Adrenal gland (tissue), 12 donors: ENCODE measurements around the gene CDKAL1. TPM values are rescaled to one million over a fixed set of nuclear protein-coding genes. Genes with fewer than 3 reads are reported as not detected.

Source experiments
- DNase-seq, 7 donors: peaks; one replicate each; pipeline ENCODE4 v3.0.0-alpha.2; 2019 to 2020
- H3K27ac ChIP-seq, 5 donors: fragments of 200-600 bp; sonication (generic) in 4 of 5; 1 replicate in 3 of 5; 2 replicates in 2 of 5; pipeline versions ENCODE4 v1.5.1 to v1.8.0; 2016 to 2020; ENCODE audit warnings: mild to moderate bottlenecking in 1 of 5
- H3K27me3 ChIP-seq: fragments of 200-600 bp; 2 replicates; pipeline ENCODE4 v1.8.0; 2021
- H3K36me3 ChIP-seq, 2 donors: fragments of 200-600 bp; replicated peaks in 1 of 2; 1 replicate in 1 of 2; 2 replicates in 1 of 2; pipeline versions ENCODE4 v1.5.1 to v1.8.0; 2018 to 2022
- H3K4me1 ChIP-seq, 2 donors: fragments of 200-600 bp; replicated peaks in 1 of 2; 1 replicate in 1 of 2; 2 replicates in 1 of 2; pipeline versions ENCODE4 v1.5.1 to v1.8.0; 2018 to 2021
- H3K4me3 ChIP-seq, 4 donors: fragments of 200-600 bp; sonication (generic) in 3 of 4; one replicate each; pipeline ENCODE4 v1.5.1; 2016 to 2018
- H3K9me3 ChIP-seq, 3 donors: fragments of 200-600 bp; sonication (generic) in 1 of 3; replicated peaks in 1 of 3; 1 replicate in 2 of 3; 2 replicates in 1 of 3; pipeline versions ENCODE4 v1.5.1 to v1.8.0; 2016 to 2021
- CTCF ChIP-seq, 6 experiments: fragments of 450-650 bp in 4 of 6; fragments of 200-600 bp in 2 of 6; sonication (generic) in 1 of 6; IDR thresholded peaks; 1 replicate in 5 of 6; 2 replicates in 1 of 6; pipeline versions ENCODE4 v1.5.1 to v1.8.0; 2016 to 2021; ENCODE audit warnings: antibody characterized with exemption in 6 of 6, mild to moderate bottlenecking in 2 of 6, moderate library complexity in 1 of 6
- POLR2A ChIP-seq, 2 donors: fragments of 450-650 bp; IDR thresholded peaks; one replicate each; pipeline ENCODE4 v1.6.1; 2017; ENCODE audit warnings: antibody characterized with exemption in 2 of 2, mild to moderate bottlenecking in 2 of 2, moderate library complexity in 1 of 2
- WGBS, 4 donors: extraction: QIAGEN DNeasy Blood & Tissue Kit in 2 of 4; methylation state at CpG; one replicate each; pipeline versions ENCODE4 v1.1.5 to v1.1.7; 2013 to 2017; 5-methylcytosine and 5-hydroxymethylcytosine counted together
- intact Hi-C, 2 donors: fragments of 100-400 bp; cut with DNase I; formaldehyde crosslinking; loops; one replicate each; pipeline versions ENCODE4 v1.14.1 to v1.15.0; 2022 to 2023
- polyA plus RNA-seq, 3 donors: library from polyadenylated mRNA; stranded (reverse); fragments of 200-250 nt in 2 of 3; fragments of 350-450 nt in 1 of 3; fragmentation: Illumina TruSeq in 1 of 3; extraction: RNeasy Lipid Tissue Mini Kit (QIAGEN cat#74804) in 1 of 3; gene quantifications; one replicate each; pipeline ENCODE4 v1.2.3, GENCODE V29; 2013 to 2014
- total RNA-seq, 9 donors: library from RNA; depleted of rRNA in 4 of 9; stranded (reverse); fragments of >200 nt in 4 of 9; fragments of 120-200 nt in 1 of 9; fragmentation: NEBNext Ultra II Directional in 1 of 9; extraction: Animal tissue kit (Norgen Biotek cat#: 25700) in 1 of 9; gene quantifications; one replicate each; pipeline versions ENCODE4 v1.1.0 to v1.2.4, GENCODE V29; 2013 to 2023
- donor health status: healthy with polysubstance abuse.
- donor health status: Bipolar disorder and iron deficiency.
- donor health status: DM: yes; HTN: yes; CAD: no.
- donor health status: DM: no; HTN: no; CAD: no.
- donor health status: DM: no; HTN: no; CAD: no.
- donor health status: DM: yes; HTN: yes; CAD: no.

CDKAL1 gene
- total and polyA plus RNA-seq, 12 donors, result 3.9 to 21.1 (median 10.6) TPM

GRCh38 chr6:20778912-20779311, 244.7 kb downstream of the CDKAL1 start:
- no peaks in the 10 kb centered on the region for H3K4me1 ChIP-seq
- no peaks in the 10 kb centered on the region for H3K27me3 ChIP-seq
- H3K27ac ChIP-seq, result no peak overlapping the region
- DNase-seq, result no peak
- H3K36me3 ChIP-seq, result no peaks in the 10 kb centered on the region
- WGBS, 4 donors, result 93 to 98% (median 95%) methylated on average over 6 of the region's 6 CpGs
- no peaks in the 10 kb centered on the region for H3K9me3 ChIP-seq
- H3K4me3 ChIP-seq, result no peak overlapping the region
- intact Hi-C loops, result no loop called here
- TF ChIP-seq CTCF (IDR thresholded peaks at IDR 0.05) (no peak), POLR2A (IDR thresholded peaks at IDR 0.05) (no peak)

- H3K4me3 ChIP-seq, result no peak overlapping the region
- no peaks in the 10 kb centered on the region for H3K27me3 ChIP-seq
- intact Hi-C loops, result no loop called here
- no peak for TF ChIP-seq POLR2A (IDR thresholded peaks at IDR 0.05)
- TF ChIP-seq CTCF (IDR thresholded peaks at IDR 0.05), result peak in 2 of 6 experiments; percentile 24 to 26
- no peak for DNase-seq
- 89 to 93% (median 90%) methylated on average over 3 of the region's 3 CpGs for WGBS, 4 donors
- H3K27ac ChIP-seq, result no peak overlapping the region
- H3K9me3 ChIP-seq, result no peaks in the 10 kb centered on the region
- H3K4me1 ChIP-seq, result no peaks in the 10 kb centered on the region
- no peaks in the 10 kb centered on the region for H3K36me3 ChIP-seq
These were observed 254.9 kb downstream of the CDKAL1 start for GRCh38 chr6:20789162-20789561.

GRCh38 chr6:20790032-20790791, 256.0 kb downstream of the CDKAL1 start:
- Histone ChIP-seq H3K4me1 (no peaks in the 10 kb centered on the region), H3K36me3 (no peaks in the 10 kb centered on the region)
- 88 to 97% (median 94%) methylated on average over 9 of the region's 9 CpGs for WGBS, 4 donors

GRCh38 chr6:20791074-20791473, 256.8 kb downstream of the CDKAL1 start:
- H3K27me3 ChIP-seq, result no peaks in the 10 kb centered on the region
- no peaks in the 10 kb centered on the region for H3K4me1 ChIP-seq
- intact Hi-C loops, result no loop called here
- H3K36me3 ChIP-seq, result no peaks in the 10 kb centered on the region
- DNase-seq, result no peak
- no peak overlapping the region for H3K4me3 ChIP-seq
- no peak for TF ChIP-seq POLR2A (IDR thresholded peaks at IDR 0.05)
- no peak for TF ChIP-seq CTCF (IDR thresholded peaks at IDR 0.05)
- no peak overlapping the region for H3K27ac ChIP-seq
- no peaks in the 10 kb centered on the region for H3K9me3 ChIP-seq
- 86 to 94% (median 91%) methylated on average over 4 of the region's 4 CpGs for WGBS, 4 donors

More at GRCh38 chr6:20790032-20790791, 256.0 kb downstream of the CDKAL1 start:
- intact Hi-C loops, result no loop called here
- Histone ChIP-seq H3K4me3 (no peak overlapping the region), H3K27ac (no peak overlapping the region), H3K9me3 (no peaks in the 10 kb centered on the region), H3K27me3 (no peaks in the 10 kb centered on the region)
- TF ChIP-seq CTCF (IDR thresholded peaks at IDR 0.05) (no peak), POLR2A (IDR thresholded peaks at IDR 0.05) (no peak)
- DNase-seq, result no peak
